HepG2 (cell line): ENCODE measurements around the gene LIMA1. TPM values are rescaled to one million over a fixed set of nuclear protein-coding genes. Genes with fewer than 3 reads are reported as not detected.

ENCODE experiments used
- ATAC-seq: fragments of 200-7000 bp; cut with Tn5 transposase; 3 replicates; pipeline ENCODE4 v1.9.1; 2020; ENCODE audit warnings: mild to moderate bottlenecking, moderate library complexity
- BruUV-seq: library from RNA; stranded (reverse); fragments of 400-500 nt; replicated peaks from 2 replicates; lab custom pipeline; 2021; lab: Mats Ljungman, UMichigan
- CTCF ChIA-PET: fragments of 300-600 bp; formaldehyde crosslinking; extraction: SDS; loops from one replicate; lab custom pipeline; 2021; ENCODE audit warnings: low total read pairs, inconsistent platforms, low intra/inter-chr PET ratio; lab: Yijun Ruan, JAX
- POLR2A ChIA-PET: fragments of 350-600 bp; sonication (Branson Sonifier 250); formaldehyde crosslinking; loops from one replicate; lab custom pipeline; 2020; ENCODE audit warnings: antibody characterized with exemption, inconsistent platforms; lab: Yijun Ruan, JAX
- DNase-seq: peaks from one replicate; pipeline ENCODE4 v3.0.0-alpha.2; 2015; ENCODE audit warnings: low spot score
- FAIRE-seq: peaks from 3 replicates; lab custom pipeline; 2011; peaks lifted over from hg19 to GRCh38; lab: Jason Lieb, UNC
- H2AFZ ChIP-seq: one replicate; pipeline ENCODE4 v1.6.1; 2011; ENCODE audit warnings: low read length, inconsistent platforms
- H3K27ac ChIP-seq: fragments of 300-600 bp; 3 replicates; pipeline ENCODE4 v1.8.0; 2011; ENCODE audit warnings: mixed run types, mild to moderate bottlenecking, mixed read lengths, low read length, inconsistent platforms; ENCODE audit not compliant: insufficient read depth; ENCODE audit errors: extremely low read length
- H3K27me3 ChIP-seq, 2 experiments: fragments of 200-600 bp in 1 of 2; 2 replicates in 1 of 2; 3 replicates in 1 of 2; pipeline versions ENCODE4 v1.6.0 to v1.8.0; 2011; ENCODE audit warnings: low read length in 2 of 2, mild to moderate bottlenecking in 2 of 2, moderate library complexity in 2 of 2, inconsistent platforms in 1 of 2; ENCODE audit not compliant: insufficient read depth in 2 of 2, control insufficient read depth in 1 of 2
- H3K36me3 ChIP-seq, 2 experiments: fragments of 200-600 bp in 1 of 2; replicated peaks in 1 of 2; 2 replicates in 1 of 2; 3 replicates in 1 of 2; pipeline versions ENCODE4 v1.5.1 to v1.8.0; 2011; ENCODE audit warnings: low read length in 2 of 2, inconsistent platforms in 1 of 2; ENCODE audit not compliant: insufficient read depth in 2 of 2, control insufficient read depth in 1 of 2
- H3K4me1 ChIP-seq: 2 replicates; pipeline ENCODE4 v1.5.1; 2012; ENCODE audit warnings: low read length, inconsistent platforms; ENCODE audit not compliant: insufficient read depth
- H3K4me2 ChIP-seq: 2 replicates; pipeline ENCODE4 v1.6.0; 2011; ENCODE audit warnings: low read depth, low read length, inconsistent platforms
- H3K4me3 ChIP-seq, 3 experiments: fragments of 200-600 bp in 1 of 3; sonication (generic), shearing (Covaris generic) in 1 of 3; replicated peaks in 1 of 3; 2 replicates each; pipeline ENCODE4 v1.5.1; 2011 to 2016; ENCODE audit warnings: low read length in 3 of 3, inconsistent platforms in 2 of 3, low read depth in 2 of 3, mild to moderate bottlenecking in 2 of 3, control low read depth in 1 of 3, mixed read lengths in 1 of 3; ENCODE audit not compliant: insufficient read depth in 1 of 3
- H3K79me2 ChIP-seq: one replicate; pipeline ENCODE4 v1.6.1; 2011; ENCODE audit warnings: low read length, inconsistent platforms; ENCODE audit not compliant: insufficient read depth
- H3K9ac ChIP-seq: 2 replicates; pipeline ENCODE4 v1.6.0; 2011; ENCODE audit warnings: mild to moderate bottlenecking, low read depth, low read length, inconsistent platforms; ENCODE audit not compliant: insufficient read depth
- H3K9me3 ChIP-seq: 2 replicates; pipeline ENCODE4 v1.5.1; 2012; ENCODE audit warnings: mild to moderate bottlenecking, low read length
- H4K20me1 ChIP-seq: 2 replicates; pipeline ENCODE4 v1.6.0; 2011; ENCODE audit warnings: inconsistent platforms, mild to moderate bottlenecking, low read length, moderate library complexity; ENCODE audit not compliant: insufficient read depth
- ARHGAP35 ChIP-seq: sonication (generic); formaldehyde crosslinking; IDR thresholded peaks from 2 replicates; pipeline ENCODE4 v1.9.0; 2022; ENCODE audit warnings: mild to moderate bottlenecking, inconsistent platforms, moderate library complexity, missing genetic modification reagents, borderline replicate concordance
- HNRNPK ChIP-seq: fragments of 200-400 bp; formaldehyde crosslinking; IDR thresholded peaks from 2 replicates; pipeline ENCODE4 v1.6.1; 2018; ENCODE audit warnings: low read length, low read depth, moderate library complexity, mild to moderate bottlenecking; ENCODE audit not compliant: poor library complexity, severe bottlenecking
- JUND ChIP-seq: sonication (generic); formaldehyde crosslinking; IDR thresholded peaks from 2 replicates; pipeline ENCODE4 v1.8.0; 2022; ENCODE audit warnings: mild to moderate bottlenecking, missing genetic modification reagents
- KDM3A ChIP-seq: IDR thresholded peaks from 2 replicates; pipeline ENCODE4 v1.6.1; 2018; ENCODE audit warnings: low read depth, missing compliant biosample characterization
- MBNL3 ChIP-seq: fragments of 250-450 bp; sonication (Bioruptor Pico); conservative IDR thresholded peaks from 2 replicates; pipeline ENCODE4 v1.8.0; 2022; ENCODE audit warnings: mild to moderate bottlenecking, inconsistent platforms
- PAF1 ChIP-seq: IDR thresholded peaks from 2 replicates; pipeline ENCODE4 v1.6.1; 2016; ENCODE audit warnings: missing genetic modification reagents, missing compliant biosample characterization
- PBX2 ChIP-seq: IDR thresholded peaks from 2 replicates; pipeline ENCODE4 v1.6.1; 2016; ENCODE audit warnings: control low read depth
- RARA ChIP-seq: IDR thresholded peaks from 2 replicates; pipeline ENCODE4 v1.6.1; 2016; ENCODE audit warnings: missing genetic modification reagents, missing compliant biosample characterization
- RFX1 ChIP-seq: fragments of 450-650 bp; IDR thresholded peaks from 2 replicates; pipeline ENCODE4 v1.6.1; 2017
- SIN3A ChIP-seq: IDR thresholded peaks from 2 replicates; pipeline ENCODE4 v1.6.1; 2011; ENCODE audit warnings: low read depth, mild to moderate bottlenecking, control low read depth, low read length, borderline replicate concordance
- ZBTB44 ChIP-seq: sonication (generic); formaldehyde crosslinking; IDR thresholded peaks from 2 replicates; pipeline ENCODE4 v1.4.0; 2020; ENCODE audit warnings: missing genetic modification reagents
- ZC3H4 ChIP-seq: sonication (generic); formaldehyde crosslinking; IDR thresholded peaks from 2 replicates; pipeline ENCODE4 v1.4.0; 2020; ENCODE audit warnings: missing genetic modification reagents, borderline replicate concordance
- ZNF136 ChIP-seq: sonication (generic); formaldehyde crosslinking; IDR thresholded peaks from 2 replicates; pipeline ENCODE4 v1.8.1; 2022; ENCODE audit warnings: low read depth, mild to moderate bottlenecking, moderate library complexity, missing genetic modification reagents
- ZNF205 ChIP-seq: IDR thresholded peaks from 2 replicates; pipeline ENCODE4 v1.6.1; 2018; ENCODE audit warnings: missing biosample characterization, missing genetic modification reagents
- ZNF230 ChIP-seq: sonication (generic); formaldehyde crosslinking; IDR thresholded peaks from 2 replicates; pipeline ENCODE4 v1.4.0; 2020; ENCODE audit warnings: mild to moderate bottlenecking, missing genetic modification reagents
- ZNF597 ChIP-seq: sonication (generic); formaldehyde crosslinking; IDR thresholded peaks from 2 replicates; pipeline ENCODE4 v1.5.0; 2020; ENCODE audit warnings: missing genetic modification reagents
- ZNF644 ChIP-seq: IDR thresholded peaks from 2 replicates; pipeline ENCODE4 v1.6.1; 2016; ENCODE audit warnings: low read depth
- WGBS: methylation state at CpG from one replicate; pipeline ENCODE4 v1.1.6; 2017; ENCODE audit warnings: low lambda C conversion rate; 5-methylcytosine and 5-hydroxymethylcytosine counted together
- in situ Hi-C: cut with HindIII; loops from 2 replicates; pipeline ENCODE4 v1.10.0; 2017; ENCODE audit warnings: low pct_unique_long_range_greater_than_20kb; ENCODE audit not compliant: extremely low pct_ligation_motif_present
- intact Hi-C: fragments of 100-400 bp; cut with micrococcal nuclease; formaldehyde crosslinking; loops from one replicate; pipeline ENCODE4 v1.10.0; 2022; ENCODE audit not compliant: unreplicated experiment
- polyA plus RNA-seq, 8 experiments: library from polyadenylated mRNA; depleted of rRNA in 3 of 8; stranded (reverse) in 7 of 8; unstranded in 1 of 8; fragments of >200 nt; fragmentation: Illumina TruSeq in 4 of 8; extraction: Trizol in 4 of 8; gene quantifications; 2 replicates each; pipeline versions ENCODE4 v1.2.1 to v1.2.3, GENCODE V29; 2011 to 2016; ENCODE audit warnings: low read depth in 4 of 8, missing spikeins in 1 of 8, mixed read lengths in 1 of 8; ENCODE audit not compliant: insufficient read depth in 1 of 8
- total RNA-seq, 5 experiments: library from RNA; depleted of rRNA; stranded (reverse); fragments of >200 nt; fragmentation: Illumina TruSeq; extraction: Trizol; gene quantifications; 2 replicates each; pipeline ENCODE4 v1.2.3, GENCODE V29; 2016; ENCODE audit warnings: low read depth in 1 of 5

LIMA1 gene
- total and polyA plus RNA-seq, 2 of the 13 experiments (the other 11 are each of a cell fraction or from before 2014, with no cell fraction given), result 13.0 to 19.8 TPM

GRCh38 chr12:50241178-50241577 lies 42.1 kb downstream of the LIMA1 start:
- ATAC-seq (peak; percentile 87), FAIRE-seq (no peak), DNase-seq (peak; percentile 88)
- Histone ChIP-seq H3K4me2 (peak overlapping the region; percentile 45), H3K9ac (0 out of 2 replicates have a peak overlapping the region, but pooled peaks have one; percentile 23), H4K20me1 (no peaks in the 10 kb centered on the region), H3K4me3 (no peak overlapping the region; a peak in 1 of 6 replicates), H3K4me1 (peaks cover 45% of the 10 kb centered on the region), H3K9me3 (no peaks in the 10 kb centered on the region), H3K27ac (no peak overlapping the region), H3K36me3 (peaks cover 4% of the 10 kb centered on the region in 2 experiments; a peak in 4 of 5 replicates), H2AFZ (no peak overlapping the region), H3K79me2 (no peaks in the 10 kb centered on the region), H3K27me3 (no peaks in the 10 kb centered on the region)
- no TSS peak for BruUV-seq
- intact Hi-C loops, result loop anchor here (2.0 to 10.0 kb wide), 2 partner anchors 42 to 154 kb away; partner anchors contain the start of genes FAM186A and LIMA1
- 0% methylated on average over 1 of the region's 1 CpG for WGBS
- in situ Hi-C loops, result no loop called here
- POLR2A ChIA-PET, result interaction anchor here (0.8 to 2.9 kb wide), 9 partner anchors 9 to 156 kb away, joined by 3 to 34 read pairs (median 4); partner anchors contain the start of genes CERS5, COX14, LIMA1 and SMARCD1
- CTCF ChIA-PET, result no interaction called here
- no peak for TF ChIP-seq RFX1
- TF ChIP-seq PBX2 (CRISPR knock-in tag), result no peak
- TF ChIP-seq ARHGAP35 (CRISPR knock-in tag), result no peak
- no peak for TF ChIP-seq MBNL3 (CRISPR knock-in tag)
- no peak for TF ChIP-seq ZNF644
- TF ChIP-seq KDM3A (CRISPR knock-in tag), result no peak
- no peak for TF ChIP-seq ZBTB44 (CRISPR knock-in tag)
- no peak for TF ChIP-seq ZNF136
- peak; percentile 97 for TF ChIP-seq RARA
- no peak for TF ChIP-seq ZNF205 (CRISPR knock-in tag)
- no peak for TF ChIP-seq PAF1 (CRISPR knock-in tag)
- no peak for TF ChIP-seq ZNF597 (CRISPR knock-in tag)
- no peak for TF ChIP-seq JUND (CRISPR knock-in tag)
- no peak for TF ChIP-seq HNRNPK
- TF ChIP-seq ZC3H4 (CRISPR knock-in tag), result no peak
- no peak for TF ChIP-seq ZNF230 (CRISPR knock-in tag)
- TF ChIP-seq SIN3A, result no peak
